Measurements from ENCODE around the gene CMTM2.
"Not testable (repeated sequence)": the region's sequence is repeated elsewhere in the genome, so short reads cannot be mapped to it uniquely, and the experiment has no call there.

CMTM2 gene

GRCh38 chr16:66552286-66553177, 26.7 kb upstream of the CMTM2 start, which contains the start of gene CKLF:
TSS of gene CKLF (plus strand) at chr16:66552576. CDS start at chr16:66552716, 140 bp downstream.
- peak; percentile 31 to 91 (median 83) for DNase-seq

DNA sequence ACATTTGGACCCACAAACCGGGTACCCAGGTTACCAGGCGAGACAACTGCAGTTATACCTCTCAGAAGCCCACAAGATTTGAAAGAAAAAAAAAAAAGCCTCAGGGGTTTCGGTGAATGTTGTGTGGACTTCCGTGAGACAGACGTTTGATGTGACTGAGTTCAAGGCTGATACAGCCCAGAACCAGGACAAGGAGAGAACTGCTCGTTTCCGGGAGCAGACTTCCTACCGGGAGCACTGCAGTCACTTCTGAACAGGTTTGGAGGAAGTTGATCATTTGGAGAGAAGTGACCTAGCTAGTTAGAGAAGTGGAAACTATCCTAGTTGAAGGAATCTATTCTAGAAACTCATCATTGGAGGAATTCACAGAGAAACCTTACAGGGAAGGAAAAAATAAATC, 26.0 kb upstream of the CMTM2 start:
- no peak for DNase-seq

DNA sequence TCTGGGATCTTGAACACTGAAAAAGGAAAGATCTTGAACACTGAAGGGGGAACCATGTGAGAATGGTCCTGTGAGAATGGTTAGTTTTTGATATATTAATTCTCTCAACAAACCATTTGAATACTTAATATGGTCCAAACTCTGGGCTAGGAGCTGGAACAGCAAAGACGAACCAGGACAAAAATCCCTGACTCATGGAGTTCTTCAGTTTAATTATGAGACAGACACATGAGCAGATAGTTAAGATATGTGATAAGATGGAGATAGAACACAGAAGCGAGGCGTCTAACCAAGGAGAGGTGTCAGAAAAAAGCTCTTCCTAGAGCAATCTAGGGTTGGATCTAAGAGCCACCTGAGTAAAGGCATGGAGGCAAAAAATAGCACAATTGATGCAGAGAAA, 25.2 kb upstream of the CMTM2 start:
- DNase-seq: no peak

GRCh38 chr16:66554495-66554894, 24.8 kb upstream of the CMTM2 start:
- no peak for DNase-seq

GRCh38 chr16:66560107-66560506, 19.2 kb upstream of the CMTM2 start:
- no peak for DNase-seq

GRCh38 chr16:66561381-66562080, 17.7 kb upstream of the CMTM2 start:
- DNase-seq: no peak

DNA sequence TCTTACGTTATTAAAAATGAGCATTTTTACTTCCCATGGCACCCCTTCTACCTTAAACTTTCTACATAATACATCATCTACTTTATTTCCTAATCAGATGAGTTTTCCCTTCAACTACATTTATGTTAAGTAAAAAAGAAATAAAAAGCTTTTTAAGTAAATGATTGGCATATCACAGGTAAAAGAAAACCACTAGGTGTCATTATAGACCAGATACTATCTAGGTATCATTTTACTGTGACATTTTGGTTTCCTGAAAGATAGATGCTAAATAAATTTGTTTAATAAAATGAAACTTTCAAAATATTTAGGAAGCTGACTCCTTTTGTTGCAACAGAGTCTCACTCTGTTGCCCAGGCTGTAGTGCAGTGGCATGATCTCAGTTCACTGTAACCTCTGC, 16.9 kb upstream of the CMTM2 start:
- no peak for DNase-seq

GRCh38 chr16:66562986-66563385, 16.3 kb upstream of the CMTM2 start:
- no peak for DNase-seq

DNA sequence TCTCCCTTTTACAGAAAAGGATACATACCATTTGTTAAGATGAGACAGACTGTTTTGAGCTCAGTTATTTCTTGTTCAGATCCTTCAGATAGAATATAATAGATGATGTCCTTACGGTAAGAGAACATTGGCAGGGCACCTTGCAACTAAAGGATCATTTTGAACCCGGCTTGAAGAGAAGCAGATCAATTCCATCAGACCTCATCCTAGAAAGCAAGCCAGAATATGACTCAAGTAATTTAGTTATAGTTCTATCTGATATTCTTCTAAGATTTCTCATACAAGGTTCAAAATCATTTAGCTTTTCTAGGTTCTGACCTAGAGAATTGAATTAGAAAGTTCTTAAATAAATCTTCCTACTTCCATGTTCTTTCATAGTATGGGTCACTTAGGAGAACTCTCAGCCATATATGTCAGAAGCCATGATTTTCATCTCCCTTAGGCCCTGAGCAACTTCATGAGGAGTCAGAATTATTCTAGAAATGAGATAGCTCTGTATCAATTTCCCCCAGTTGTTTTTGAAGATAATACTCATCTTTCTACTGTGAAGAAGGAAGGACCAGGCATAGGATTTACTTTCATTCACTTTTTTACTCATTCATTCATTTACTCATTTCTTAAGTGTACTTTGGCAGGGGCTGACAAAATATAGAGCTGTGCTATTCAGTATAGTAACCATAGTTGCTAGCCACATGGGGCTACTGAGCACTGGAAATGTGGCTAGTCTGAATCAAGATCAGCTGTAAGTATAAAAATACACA, 15.5 kb upstream of the CMTM2 start:
- DNase-seq: no peak

- no peak for DNase-seq
Measured at GRCh38 chr16:66566051-66566901, 13.0 kb upstream of the CMTM2 start, which contains the start of gene CMTM1. TSS of gene CMTM1 (plus strand) at chr16:66566439. CDS start at chr16:66566514, 75 bp downstream.

- DNase-seq: not testable (repeated sequence)
Measured at GRCh38 chr16:66567270-66567669, 12.0 kb upstream of the CMTM2 start.

GRCh38 chr16:66568355-66568754, 10.9 kb upstream of the CMTM2 start:
- no peak for DNase-seq

DNA sequence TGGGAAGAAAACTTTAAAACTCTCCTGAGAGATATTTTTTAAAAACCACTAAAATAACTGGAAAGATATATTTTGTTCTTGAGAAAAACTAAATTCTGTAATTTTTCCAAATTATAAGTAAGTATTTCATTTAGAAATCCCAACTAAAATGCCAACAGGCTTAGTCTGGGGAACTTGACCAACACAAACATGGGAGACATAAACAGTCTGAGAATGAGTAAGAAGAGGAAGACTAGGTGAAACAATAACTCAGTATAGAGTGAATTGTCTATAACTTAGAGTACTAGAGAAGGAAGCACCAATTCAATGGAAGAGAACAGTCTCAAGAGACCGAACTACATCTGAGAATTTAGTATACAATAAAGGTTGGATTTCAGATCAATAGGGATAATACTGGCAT, 10.1 kb upstream of the CMTM2 start:
- no peak for DNase-seq

DNA sequence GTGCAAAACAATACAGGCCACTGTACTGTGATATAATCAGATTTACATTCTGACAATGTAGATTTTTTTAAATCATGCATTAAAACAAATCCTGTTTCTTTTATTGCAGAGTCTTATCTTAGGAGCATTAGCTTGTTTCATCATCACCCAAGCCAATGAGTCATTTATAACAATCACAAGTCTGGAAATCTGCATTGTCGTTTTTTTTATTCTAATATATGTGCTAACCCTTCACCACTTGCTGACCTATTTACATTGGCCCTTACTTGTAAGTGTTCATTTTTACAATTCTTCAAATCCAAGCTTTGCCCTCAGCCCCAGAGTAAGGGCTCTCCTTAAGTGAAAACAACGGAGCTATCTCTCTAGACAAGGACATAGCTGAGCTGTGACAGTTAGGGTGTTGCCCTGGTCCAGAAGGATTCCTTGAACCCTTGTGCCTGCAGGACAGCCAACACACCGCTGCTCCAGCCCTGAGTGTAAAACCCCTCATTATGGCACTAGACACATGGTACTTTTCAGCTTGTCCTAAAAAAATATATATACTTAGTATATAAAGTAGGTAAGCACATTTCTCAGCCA, 9.3 kb upstream of the CMTM2 start:
- DNase-seq: no peak

DNA sequence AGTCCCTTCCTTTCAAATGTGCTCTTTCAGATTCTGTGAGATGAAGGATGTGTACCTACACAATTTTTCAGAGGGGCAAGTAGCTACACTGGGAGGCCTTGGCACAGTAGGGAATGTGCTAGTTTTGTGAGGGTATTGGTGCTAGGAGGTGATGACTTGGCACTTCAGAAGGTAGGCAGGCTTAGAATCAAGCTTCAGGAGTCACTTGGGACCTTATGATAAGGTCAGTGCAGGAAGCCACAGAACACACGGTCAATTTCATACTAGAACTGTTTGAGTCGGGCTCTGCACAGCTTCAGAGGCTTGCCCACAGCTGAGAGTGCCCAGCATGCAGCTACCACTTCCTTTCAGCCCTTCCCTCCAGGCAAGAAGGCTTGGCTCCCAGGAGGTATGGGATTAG, 6.9 kb upstream of the CMTM2 start:
- no peak for DNase-seq

GRCh38 chr16:66574081-66574480, 5.2 kb upstream of the CMTM2 start:
- DNase-seq: no peak

DNA sequence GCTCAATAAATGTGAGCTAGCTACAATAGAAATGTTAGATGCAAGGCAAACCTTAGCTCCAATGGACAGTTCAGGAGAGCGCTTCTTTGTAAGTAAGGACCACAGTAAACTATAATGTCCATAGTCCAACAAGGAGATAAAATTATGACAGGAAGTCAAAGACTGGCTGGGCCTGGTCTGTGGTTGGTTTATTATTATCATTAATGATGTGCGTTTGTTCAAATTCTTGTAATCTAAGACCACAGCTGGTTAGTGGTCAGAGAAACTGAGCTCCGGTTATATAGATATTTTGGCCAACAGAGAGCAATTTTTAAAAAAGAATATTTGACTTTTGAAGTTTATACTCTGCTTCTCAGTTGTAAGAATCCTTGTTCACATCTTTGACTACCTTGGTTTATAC, 4.7 kb upstream of the CMTM2 start:
- no peak for DNase-seq

GRCh38 chr16:66575060-66575459, 4.2 kb upstream of the CMTM2 start:
- no peak for DNase-seq

DNA sequence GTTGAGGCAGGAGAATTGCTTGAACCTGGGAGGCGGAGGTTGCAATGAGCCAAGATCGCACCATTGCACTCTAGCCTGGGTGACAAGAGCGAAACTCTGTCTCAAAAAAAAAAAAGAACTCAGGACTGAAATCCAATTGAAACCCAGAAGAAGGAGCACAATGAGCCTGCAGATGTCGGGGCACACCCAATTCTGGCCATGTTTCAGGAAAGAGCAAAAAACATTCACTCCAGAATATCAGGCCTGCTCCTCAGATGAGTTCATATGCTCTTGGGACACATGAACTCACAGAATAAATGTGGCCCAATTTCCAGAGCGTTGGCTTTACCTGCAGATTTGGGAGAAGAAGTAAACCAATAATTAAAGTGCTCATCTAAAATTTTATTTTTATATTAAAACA, 3.0 kb upstream of the CMTM2 start:
- DNase-seq: no peak

DNA sequence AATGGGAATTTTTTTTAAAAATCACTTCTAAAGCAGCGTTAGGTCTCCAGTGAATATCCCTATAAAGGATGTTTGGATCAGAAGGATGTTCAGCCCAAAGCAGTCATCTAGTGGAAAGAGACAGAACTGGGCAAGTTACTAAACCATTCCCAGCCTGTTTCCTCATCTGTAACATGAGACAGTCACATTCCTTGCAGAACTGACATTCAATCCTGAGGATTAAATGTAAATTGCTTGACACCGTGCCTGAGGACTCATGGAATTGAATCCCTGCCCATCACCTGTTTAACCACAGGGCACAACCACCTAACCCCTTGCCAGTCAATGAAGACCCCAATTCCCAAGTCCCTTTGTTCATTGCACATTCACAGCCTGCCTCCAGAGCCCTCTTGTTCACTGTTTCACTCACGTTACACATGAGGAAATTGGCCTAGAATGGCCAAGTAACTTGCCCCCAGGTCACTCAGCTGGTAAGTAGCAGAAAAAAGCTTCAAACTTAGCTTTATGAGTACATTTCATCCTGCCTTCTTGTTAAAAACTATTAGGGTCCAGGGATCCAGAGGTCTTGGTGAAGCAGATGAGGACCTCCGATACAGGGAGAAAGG, 1.4 kb downstream of the CMTM2 start:
- no peak for DNase-seq

All from anterior cingulate cortex (tissue), 58 donors.